Thoracic aorta (tissue), 2 donors: ENCODE data around the gene COMT. TPM values are rescaled to one million over a fixed set of nuclear protein-coding genes. Genes with fewer than 3 reads are reported as not detected.

Source experiments
- ATAC-seq: fragments of 150-250 bp; one replicate; pipeline ENCODE4 v1.8.0; 2017; ENCODE audit warnings: low read depth; ENCODE audit not compliant: insufficient number of reproducible peaks, low FRiP score
- DNase-seq: peaks from one replicate; pipeline ENCODE4 v3.0.0-alpha.2; 2020; ENCODE audit warnings: low spot score
- H3K27ac ChIP-seq, 2 donors: fragments of 200-600 bp; sonication (generic); 1 replicate in 1 of 2; 2 replicates in 1 of 2; pipeline ENCODE4 v1.5.1; 2016; ENCODE audit warnings: mild to moderate bottlenecking in 2 of 2, moderate library complexity in 2 of 2
- H3K27me3 ChIP-seq: fragments of 200-600 bp; sonication (generic); replicated peaks from 2 replicates; pipeline ENCODE4 v1.6.0; 2016; ENCODE audit warnings: mild to moderate bottlenecking; ENCODE audit not compliant: insufficient read depth
- H3K36me3 ChIP-seq: fragments of 200-600 bp; sonication (generic); one replicate; pipeline ENCODE4 v1.5.1; 2016
- H3K4me1 ChIP-seq, 2 donors: fragments of 200-600 bp; sonication (generic); 1 replicate in 1 of 2; 2 replicates in 1 of 2; pipeline versions ENCODE4 v1.5.1 to v1.6.0; 2016; ENCODE audit warnings: low read depth in 2 of 2, mild to moderate bottlenecking in 1 of 2; ENCODE audit not compliant: control insufficient read depth in 1 of 2
- H3K4me3 ChIP-seq: fragments of 200-600 bp; sonication (generic); 2 replicates; pipeline ENCODE4 v1.5.1; 2016; ENCODE audit warnings: mild to moderate bottlenecking
- H3K9me3 ChIP-seq: fragments of 200-600 bp; sonication (generic); 2 replicates; pipeline ENCODE4 v1.5.1; 2016
- CTCF ChIP-seq: fragments of 200-600 bp; sonication (generic); IDR thresholded peaks from one replicate; pipeline ENCODE4 v1.5.1; 2019; ENCODE audit warnings: antibody characterized with exemption
- total RNA-seq, 2 donors: library from RNA; depleted of rRNA; stranded (reverse); fragments of >200 nt; gene quantifications; one replicate each; pipeline versions ENCODE4 v1.1.0 to v1.2.3, GENCODE V29; 2016

The COMT gene
- total RNA-seq, 2 donors from 2014 or later: 230 to 300 TPM

- H3K9me3 ChIP-seq: no peaks in the 10 kb centered on the region
- H3K36me3 ChIP-seq: peaks cover 52% of the 10 kb centered on the region
- ATAC-seq (no peak), DNase-seq (no peak)
- H3K27me3 ChIP-seq: no peaks in the 10 kb centered on the region
- TF ChIP-seq CTCF: no peak
- H3K4me3 ChIP-seq: no peak overlapping the region
- H3K27ac ChIP-seq: no peak overlapping the region
- H3K4me1 ChIP-seq: peaks cover 0 to 23% of the 10 kb centered on the region in 2 donors
Measured at GRCh38 chr22:19972251-19972650, 30.7 kb downstream of the COMT start.

- Histone ChIP-seq H3K27me3 (no peaks in the 10 kb centered on the region), H3K27ac (no peak overlapping the region), H3K4me3 (no peak overlapping the region), H3K36me3 (peaks cover 51% of the 10 kb centered on the region), H3K9me3 (no peaks in the 10 kb centered on the region), H3K4me1 (peaks cover 0 to 23% of the 10 kb centered on the region in 2 donors)
- no peak for ATAC-seq
- TF ChIP-seq CTCF: no peak
- no peak for DNase-seq
Measured at GRCh38 chr22:19972652-19973550, 31.3 kb downstream of the COMT start.

GRCh38 chr22:19973551-19974267 lies 32.1 kb downstream of the COMT start:
- Histone ChIP-seq H3K9me3 (no peaks in the 10 kb centered on the region), H3K36me3 (peaks cover 54% of the 10 kb centered on the region), H3K4me3 (no peak overlapping the region), H3K27me3 (no peaks in the 10 kb centered on the region), H3K4me1 (peaks cover 0 to 23% of the 10 kb centered on the region in 2 donors), H3K27ac (peak overlapping the region in 1 of 2 donors; percentile 0)
- TF ChIP-seq CTCF: no peak
- DNase-seq (no peak), ATAC-seq (no peak)

GRCh38 chr22:19974268-19974861 lies 32.8 kb downstream of the COMT start:
- H3K27me3 ChIP-seq: no peaks in the 10 kb centered on the region
- no peak for TF ChIP-seq CTCF
- ATAC-seq (no peak), DNase-seq (no peak)
- peak overlapping the region in 1 of 2 donors; percentile 0 for H3K27ac ChIP-seq
- H3K36me3 ChIP-seq: peaks cover 56% of the 10 kb centered on the region
- peaks cover 0 to 23% of the 10 kb centered on the region in 2 donors for H3K4me1 ChIP-seq
- H3K4me3 ChIP-seq: no peak overlapping the region
- no peaks in the 10 kb centered on the region for H3K9me3 ChIP-seq
